Activated T-cell treated with anti-CD3 and anti-CD28 coated beads, Interleukin-2, amount 50 U/mL, for 4 hours (primary cell): Measurements from ENCODE around the gene SH3RF1. TPM values are rescaled to one million over a fixed set of nuclear protein-coding genes. Genes with fewer than 3 reads are reported as not detected.

Experiments used
- ATAC-seq, 2 donors: fragments of 200-7000 bp; cut with Tn5 transposase; one replicate each; pipeline ENCODE4 v1.10.0; 2021
- DNase-seq: peaks from one replicate; pipeline ENCODE4 v3.0.0-alpha.2; 2020
- H3K27me3 Mint-ChIP-seq: one replicate; pipeline ENCODE4 v1.8.0; 2021; ENCODE audit warnings: low read depth, mixed read lengths
- H3K36me3 Mint-ChIP-seq: one replicate; pipeline ENCODE4 v1.8.0; 2022; ENCODE audit warnings: mixed read lengths; ENCODE audit not compliant: insufficient read depth
- H3K4me1 Mint-ChIP-seq: one replicate; pipeline ENCODE4 v1.8.0; 2021; ENCODE audit warnings: low read depth, mixed read lengths
- H3K4me3 Mint-ChIP-seq: one replicate; pipeline ENCODE4 v1.8.0; 2021; ENCODE audit warnings: mild to moderate bottlenecking, moderate library complexity, mixed read lengths
- H3K9me3 Mint-ChIP-seq: one replicate; pipeline ENCODE4 v1.8.0; 2021; ENCODE audit warnings: mixed read lengths
- total RNA-seq, 3 donors: library from RNA; stranded (reverse); gene quantifications; one replicate each; pipeline ENCODE4 v1.2.1, GENCODE V29; 2021

The SH3RF1 gene
- total RNA-seq, 3 donors from 2014 or later: 0.43 to 1.2 (median 0.56) TPM

DNA sequence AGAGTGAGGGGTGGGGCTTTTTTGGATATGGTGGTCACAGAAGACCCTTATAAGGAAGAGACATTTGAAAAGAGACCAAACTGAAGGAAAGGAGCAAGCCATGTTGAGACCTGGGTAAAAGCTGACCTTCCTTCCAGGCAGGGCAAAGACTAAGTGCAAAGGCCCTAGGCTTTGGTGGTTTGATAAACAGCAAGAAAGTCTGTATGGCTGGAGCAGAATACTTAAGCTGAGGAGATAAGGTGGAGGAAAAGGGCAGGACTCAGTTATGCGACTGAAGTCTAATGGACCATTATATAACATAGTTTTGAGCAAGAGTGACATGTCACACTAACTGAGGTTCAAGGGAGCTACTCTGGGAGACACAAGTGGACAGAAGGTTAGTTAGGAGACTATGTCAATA, 20.0 kb downstream of the SH3RF1 start:
- Mint-ChIP-seq H3K27me3 (peaks cover 26% of the 10 kb centered on the region), H3K36me3 (no peaks in the 10 kb centered on the region), H3K4me3 (no peak overlapping the region), H3K4me1 (no peaks in the 10 kb centered on the region), H3K9me3 (no peaks in the 10 kb centered on the region)
- ATAC-seq (no peak), DNase-seq (no peak)

GRCh38 chr4:169249999-169250398, 20.8 kb downstream of the SH3RF1 start:
- ATAC-seq: no peak
- Mint-ChIP-seq H3K4me1 (no peaks in the 10 kb centered on the region), H3K36me3 (no peaks in the 10 kb centered on the region), H3K9me3 (no peaks in the 10 kb centered on the region), H3K4me3 (no peak overlapping the region), H3K27me3 (peaks cover 26% of the 10 kb centered on the region)
- DNase-seq: no peak

GRCh38 chr4:169249214-169249973, 21.4 kb downstream of the SH3RF1 start:
- ATAC-seq (no peak), DNase-seq (no peak)
- Mint-ChIP-seq H3K4me3 (no peak overlapping the region), H3K4me1 (no peaks in the 10 kb centered on the region), H3K9me3 (no peaks in the 10 kb centered on the region), H3K36me3 (no peaks in the 10 kb centered on the region), H3K27me3 (peaks cover 23% of the 10 kb centered on the region)

GRCh38 chr4:169248645-169249044, 22.1 kb downstream of the SH3RF1 start:
- Mint-ChIP-seq H3K27me3 (peaks cover 22% of the 10 kb centered on the region), H3K4me3 (no peak overlapping the region), H3K4me1 (no peaks in the 10 kb centered on the region), H3K36me3 (no peaks in the 10 kb centered on the region), H3K9me3 (no peaks in the 10 kb centered on the region)
- DNase-seq: no peak
- no peak for ATAC-seq

DNA sequence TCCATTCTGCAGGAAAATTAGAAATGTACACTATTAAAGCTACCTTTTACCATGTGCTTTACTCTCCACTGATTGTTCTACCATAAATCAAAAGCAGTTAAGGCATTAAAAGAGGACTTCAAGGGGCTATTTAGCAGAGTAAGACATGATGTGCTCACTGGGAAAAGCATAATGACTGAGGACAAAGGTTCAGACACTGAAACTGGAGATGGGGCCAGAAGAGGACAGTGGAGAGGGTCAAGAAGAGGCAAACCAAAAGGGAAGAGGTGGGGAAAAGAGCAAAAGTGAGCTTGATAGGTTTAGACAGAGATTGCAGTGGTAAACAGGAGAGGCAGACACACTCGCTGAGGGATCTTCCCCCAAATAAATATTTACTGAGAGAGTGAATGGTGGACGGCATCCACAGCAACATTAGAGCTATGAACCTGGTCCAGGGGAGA, 23.8 kb downstream of the SH3RF1 start:
- Mint-ChIP-seq H3K4me1 (no peaks in the 10 kb centered on the region), H3K27me3 (peaks cover 17% of the 10 kb centered on the region), H3K9me3 (no peaks in the 10 kb centered on the region), H3K4me3 (no peak overlapping the region), H3K36me3 (no peaks in the 10 kb centered on the region)
- ATAC-seq (no peak), DNase-seq (no peak)

GRCh38 chr4:169246279-169246678, 24.5 kb downstream of the SH3RF1 start:
- Mint-ChIP-seq H3K9me3 (no peaks in the 10 kb centered on the region), H3K4me1 (no peaks in the 10 kb centered on the region), H3K4me3 (no peak overlapping the region), H3K36me3 (no peaks in the 10 kb centered on the region), H3K27me3 (peaks cover 18% of the 10 kb centered on the region)
- DNase-seq (no peak), ATAC-seq (no peak)

GRCh38 chr4:169245061-169245460, 25.7 kb downstream of the SH3RF1 start:
- Mint-ChIP-seq H3K36me3 (no peaks in the 10 kb centered on the region), H3K4me1 (no peaks in the 10 kb centered on the region), H3K4me3 (no peak overlapping the region), H3K9me3 (no peaks in the 10 kb centered on the region), H3K27me3 (peaks cover 17% of the 10 kb centered on the region)
- DNase-seq (no peak), ATAC-seq (no peak)

- no peaks in the 10 kb centered on the region for H3K9me3 Mint-ChIP-seq
- no peak for DNase-seq
- no peak overlapping the region for H3K4me3 Mint-ChIP-seq
- no peaks in the 10 kb centered on the region for H3K36me3 Mint-ChIP-seq
- no peaks in the 10 kb centered on the region for H3K4me1 Mint-ChIP-seq
- peaks cover 19% of the 10 kb centered on the region for H3K27me3 Mint-ChIP-seq
- ATAC-seq: no peak
Measured at GRCh38 chr4:169243825-169244609, 26.7 kb downstream of the SH3RF1 start.

DNA sequence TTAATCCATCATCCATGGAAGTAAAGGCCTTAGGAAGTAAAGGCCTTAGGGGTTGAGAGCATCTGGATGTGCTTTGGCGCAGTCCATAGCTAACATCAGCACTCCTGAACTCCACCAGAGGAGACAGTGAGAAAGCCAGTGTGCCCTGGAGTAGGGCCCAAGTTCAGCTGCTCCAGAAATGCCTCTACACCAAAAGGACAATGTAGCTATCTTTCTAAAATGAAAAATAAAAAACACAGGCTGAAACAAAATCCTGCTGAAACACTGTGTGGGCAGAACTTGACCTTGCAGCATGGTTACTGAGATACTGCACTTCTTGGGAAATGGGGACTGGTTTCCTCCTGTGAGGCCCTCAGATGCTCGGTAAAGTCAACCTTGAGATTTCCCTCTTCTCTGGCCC, 29.3 kb downstream of the SH3RF1 start:
- no peaks in the 10 kb centered on the region for H3K9me3 Mint-ChIP-seq
- ATAC-seq (no peak), DNase-seq (no peak)
- no peak overlapping the region for H3K4me3 Mint-ChIP-seq
- H3K4me1 Mint-ChIP-seq: no peaks in the 10 kb centered on the region
- no peaks in the 10 kb centered on the region for H3K36me3 Mint-ChIP-seq
- peaks cover 13% of the 10 kb centered on the region for H3K27me3 Mint-ChIP-seq

GRCh38 chr4:169239221-169239905, 31.4 kb downstream of the SH3RF1 start:
- Mint-ChIP-seq H3K9me3 (no peaks in the 10 kb centered on the region), H3K27me3 (peaks cover 12% of the 10 kb centered on the region)
- no peak for ATAC-seq

DNA sequence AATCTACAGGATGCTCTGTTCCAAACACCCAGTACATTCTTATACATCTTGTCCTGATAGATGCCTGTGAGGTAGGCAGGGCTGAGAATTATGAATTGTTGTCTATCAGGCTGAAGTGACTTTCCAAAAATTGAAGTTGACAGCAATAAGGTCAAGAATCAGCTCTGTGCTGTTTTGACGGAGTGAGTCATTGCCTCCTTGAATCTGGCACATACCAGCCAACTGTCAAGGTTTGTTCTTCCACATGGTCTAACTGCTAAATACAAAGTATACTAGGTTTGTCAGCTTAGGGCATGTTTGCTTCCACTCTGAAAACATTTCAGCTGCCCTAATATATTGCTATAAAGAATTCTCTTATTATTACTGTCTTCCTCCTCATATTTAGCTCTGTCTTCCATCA, 32.3 kb downstream of the SH3RF1 start:
- ATAC-seq (no peak), DNase-seq (no peak)
- H3K4me3 Mint-ChIP-seq: no peak overlapping the region
- H3K27me3 Mint-ChIP-seq: peaks cover 10% of the 10 kb centered on the region
- no peaks in the 10 kb centered on the region for H3K36me3 Mint-ChIP-seq
- H3K9me3 Mint-ChIP-seq: no peaks in the 10 kb centered on the region
- no peaks in the 10 kb centered on the region for H3K4me1 Mint-ChIP-seq

More at GRCh38 chr4:169239221-169239905, 31.4 kb downstream of the SH3RF1 start:
- Mint-ChIP-seq H3K4me3 (no peak overlapping the region), H3K4me1 (no peaks in the 10 kb centered on the region), H3K36me3 (no peaks in the 10 kb centered on the region)
- DNase-seq: no peak

- H3K27me3 Mint-ChIP-seq: peaks cover 8% of the 10 kb centered on the region
- no peaks in the 10 kb centered on the region for H3K4me1 Mint-ChIP-seq
- DNase-seq (no peak), ATAC-seq (no peak)
- no peaks in the 10 kb centered on the region for H3K36me3 Mint-ChIP-seq
- no peak overlapping the region for H3K4me3 Mint-ChIP-seq
- no peaks in the 10 kb centered on the region for H3K9me3 Mint-ChIP-seq
Measured at GRCh38 chr4:169236873-169237626, 33.7 kb downstream of the SH3RF1 start.

GRCh38 chr4:169236078-169236477, 34.7 kb downstream of the SH3RF1 start:
- H3K4me3 Mint-ChIP-seq: no peak overlapping the region
- H3K27me3 Mint-ChIP-seq: peaks cover 5% of the 10 kb centered on the region
- no peaks in the 10 kb centered on the region for H3K9me3 Mint-ChIP-seq
- no peaks in the 10 kb centered on the region for H3K36me3 Mint-ChIP-seq
- no peak for ATAC-seq
- no peak for DNase-seq
- H3K4me1 Mint-ChIP-seq: no peaks in the 10 kb centered on the region
